GM18507 (cell line): ENCODE results near the gene DISC1.
"Not testable (repeated sequence)": the region's sequence is repeated elsewhere in the genome, so short reads cannot be mapped to it uniquely, and the experiment has no call there.

Source experiments
- DNase-seq: peaks from one replicate; pipeline ENCODE4 v3.0.0; 2011; ENCODE audit warnings: low read depth; ENCODE audit not compliant: insufficient read length; ENCODE audit errors: extremely low spot score
- FAIRE-seq: peaks from 2 replicates; lab custom pipeline; 2011; peaks lifted over from hg19 to GRCh38; lab: Jason Lieb, UNC

DISC1 gene

GRCh38 chr1:231930257-231930947, 303.8 kb downstream of the DISC1 start:
- DNase-seq = no peak
- FAIRE-seq = no peak

DNA sequence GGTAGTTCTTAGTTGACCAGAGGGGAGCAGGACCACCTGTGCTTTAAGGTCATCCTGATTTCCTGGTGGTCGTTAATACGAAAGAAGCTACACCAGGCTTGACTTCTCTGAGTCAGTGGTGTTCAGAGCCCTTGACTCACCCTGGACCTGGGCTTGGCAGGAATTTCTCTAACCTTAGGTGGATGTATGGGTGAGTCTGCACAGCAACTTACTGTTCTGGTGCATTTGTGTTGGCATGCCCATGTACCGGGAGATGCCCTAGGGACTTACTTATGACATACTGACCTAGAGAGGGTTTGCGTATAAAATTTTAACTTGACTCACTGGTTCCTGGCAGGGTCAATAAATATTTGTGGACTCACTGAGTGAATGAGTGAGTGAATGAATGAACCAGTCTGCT, 304.6 kb downstream of the DISC1 start:
- FAIRE-seq = no peak
- DNase-seq = no peak

GRCh38 chr1:231931846-231932454, 305.4 kb downstream of the DISC1 start:
- peak; percentile 42 for FAIRE-seq
- no peak for DNase-seq

- FAIRE-seq = no peak
- DNase-seq = no peak
These were observed 307.4 kb downstream of the DISC1 start for GRCh38 chr1:231933711-231934626.

DNA sequence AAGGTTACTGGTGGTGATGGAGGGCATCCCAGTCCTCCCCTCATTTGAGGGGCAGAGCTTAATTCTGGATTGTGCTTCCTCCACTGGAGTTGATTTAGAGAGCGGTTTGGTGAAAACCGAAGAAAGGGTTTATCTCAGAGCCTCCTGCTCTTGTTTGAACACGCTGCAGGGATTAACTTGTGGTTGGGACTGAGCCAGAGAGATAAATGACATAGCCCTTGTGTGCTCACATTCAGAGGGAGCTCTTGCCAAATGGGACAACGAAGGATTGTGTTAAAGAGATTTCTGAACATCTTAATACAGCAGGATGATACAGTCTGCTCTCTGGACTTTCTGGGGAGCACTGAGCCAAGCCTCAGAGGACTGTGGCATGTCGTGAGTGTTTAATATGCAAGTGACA, 308.2 kb downstream of the DISC1 start:
- DNase-seq = no peak
- no peak for FAIRE-seq

DNA sequence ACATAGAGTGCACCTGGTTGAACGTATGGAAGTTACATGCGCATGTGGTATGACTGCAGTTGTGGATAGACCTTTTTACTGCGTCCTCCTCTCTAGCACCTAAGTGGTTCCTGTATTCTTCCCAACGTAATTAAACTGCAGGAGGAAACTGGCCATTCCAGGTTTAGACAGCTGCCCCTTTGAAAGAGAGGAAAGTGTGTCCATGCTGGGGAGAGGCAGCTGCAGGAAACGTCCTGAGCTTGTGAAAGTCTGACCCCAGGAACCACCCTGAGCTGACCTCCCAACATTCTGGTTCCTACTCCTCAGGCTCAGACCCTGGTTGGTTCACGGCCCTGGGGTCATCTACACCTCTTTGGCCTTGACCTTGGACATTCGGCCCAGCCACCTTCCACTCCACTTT, 309.3 kb downstream of the DISC1 start:
- FAIRE-seq (no peak), DNase-seq (no peak)

DNA sequence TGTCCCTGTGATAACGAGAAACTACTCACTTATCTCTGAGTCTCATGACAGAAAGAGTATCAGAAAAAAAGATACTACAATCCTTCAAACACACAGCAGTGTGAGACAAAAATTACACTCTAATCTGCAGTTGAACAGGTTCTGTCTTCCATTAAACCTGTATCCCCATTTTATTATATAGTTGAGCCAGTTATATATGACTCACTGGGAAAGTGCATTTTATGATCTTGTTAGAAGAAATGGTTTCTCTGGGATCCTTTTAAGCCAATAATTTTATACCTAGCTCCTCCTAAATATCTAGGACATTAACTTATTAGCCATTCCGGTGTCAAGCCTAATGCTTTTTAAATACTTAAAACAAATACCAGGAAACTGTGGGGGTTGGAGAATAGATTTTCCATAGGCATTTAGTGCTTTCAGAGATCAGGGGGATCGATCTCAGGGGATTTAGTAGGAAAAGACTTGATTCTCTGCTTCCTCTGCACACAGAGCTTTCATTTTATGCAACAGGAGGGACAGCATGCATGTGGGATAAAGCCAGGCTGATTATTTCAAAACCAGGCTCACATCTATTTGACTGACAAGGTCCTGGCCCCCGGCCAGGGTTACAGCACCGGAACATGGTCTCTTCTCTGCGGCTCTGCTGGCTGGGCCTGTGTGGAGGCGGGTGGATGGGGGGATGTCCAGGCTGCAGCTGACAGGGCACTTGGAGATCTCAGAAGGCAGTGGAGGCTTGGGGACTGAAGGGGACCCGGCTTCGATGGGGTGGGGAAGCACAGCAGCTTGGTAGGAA, 310.6 kb downstream of the DISC1 start:
- no peak for DNase-seq
- FAIRE-seq = no peak

DNA sequence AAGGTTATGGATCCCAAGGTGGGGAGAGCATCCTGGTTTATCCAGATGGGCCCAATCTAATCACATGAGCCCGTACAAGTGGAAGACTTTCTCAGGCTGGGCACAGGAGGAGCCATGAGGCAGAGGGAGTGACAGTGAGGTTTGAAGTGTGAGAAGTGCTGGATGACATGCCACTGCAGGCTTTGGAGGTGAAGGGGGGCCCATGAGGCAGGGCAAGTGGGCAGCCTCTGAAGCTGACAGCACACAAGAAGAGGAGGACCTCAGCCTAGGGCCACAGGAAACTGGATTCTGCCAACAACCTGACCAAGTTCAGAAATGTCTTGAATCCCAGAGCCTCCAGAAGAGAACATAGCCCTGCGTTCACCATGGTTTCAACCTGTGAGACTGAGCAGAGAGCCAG, 311.6 kb downstream of the DISC1 start:
- FAIRE-seq = no peak

GRCh38 chr1:231938711-231939110, 312.1 kb downstream of the DISC1 start:
- FAIRE-seq = no peak
- DNase-seq = no peak

More for the DNA sequence above, 311.6 kb downstream of the DISC1 start:
- no peak for DNase-seq

- no peak for FAIRE-seq
- DNase-seq = no peak
These were observed 312.5 kb downstream of the DISC1 start for GRCh38 chr1:231939118-231939517.

DNA sequence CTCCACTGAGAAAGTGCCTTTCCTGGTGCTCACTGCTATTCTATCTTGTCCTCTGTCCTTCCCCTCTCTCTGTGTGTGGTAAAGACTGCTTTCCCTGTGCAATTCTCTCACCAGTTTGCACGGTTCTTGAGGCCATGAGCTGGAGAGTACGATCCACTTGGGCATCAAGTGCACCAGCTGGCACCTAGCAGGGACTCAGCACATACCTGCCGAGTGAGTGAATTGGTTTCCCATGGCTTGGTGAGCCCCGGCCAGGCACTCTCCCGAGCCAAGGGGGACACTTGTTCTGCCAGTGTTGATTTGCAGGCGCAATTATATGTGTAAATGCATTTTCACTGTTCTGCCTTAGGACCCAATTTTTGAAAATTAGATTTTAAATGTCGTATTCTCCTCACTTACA, 313.5 kb downstream of the DISC1 start:
- no peak for FAIRE-seq
- no peak for DNase-seq

DNA sequence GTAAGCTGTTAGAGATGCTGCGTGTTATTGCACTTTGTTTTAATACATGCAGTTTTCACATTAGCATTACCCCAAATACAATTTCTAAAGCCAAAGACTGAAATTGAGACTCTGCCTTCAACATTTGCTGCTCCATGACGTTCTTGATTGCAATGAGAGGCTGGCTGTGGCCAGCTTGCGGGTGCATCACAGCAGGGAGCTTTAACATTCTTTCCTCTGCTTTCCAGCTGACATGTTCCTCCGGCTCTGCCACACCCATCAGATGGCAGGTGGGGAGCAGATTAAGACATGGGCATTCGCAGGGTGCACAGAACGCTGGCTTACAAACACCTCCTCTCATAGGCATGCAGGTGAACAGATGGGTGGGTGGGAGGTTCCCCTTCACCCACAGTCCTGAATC, 314.1 kb downstream of the DISC1 start:
- no peak for DNase-seq
- no peak for FAIRE-seq

- FAIRE-seq = no peak
- DNase-seq = no peak
These were observed 316.5 kb downstream of the DISC1 start for GRCh38 chr1:231943084-231943483.

DNA sequence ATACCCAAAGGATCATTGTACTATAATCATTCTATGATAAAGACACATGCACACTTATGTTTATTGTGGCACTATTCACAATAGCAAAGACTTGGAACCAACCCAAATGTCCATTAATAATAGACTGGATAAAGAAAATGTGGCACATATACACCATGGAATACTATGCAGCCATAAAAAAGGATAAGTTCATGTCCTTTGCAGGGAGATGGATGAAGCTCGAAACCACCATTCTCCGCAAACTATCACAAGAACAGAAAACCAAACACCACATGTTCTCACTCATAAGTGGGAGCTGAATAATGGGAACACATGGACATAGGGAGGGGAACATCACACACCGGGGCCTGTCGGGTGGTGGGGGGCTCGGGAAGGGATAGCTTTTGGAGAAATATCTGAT, 321.5 kb downstream of the DISC1 start:
- not testable (repeated sequence) for DNase-seq, FAIRE-seq

DNA sequence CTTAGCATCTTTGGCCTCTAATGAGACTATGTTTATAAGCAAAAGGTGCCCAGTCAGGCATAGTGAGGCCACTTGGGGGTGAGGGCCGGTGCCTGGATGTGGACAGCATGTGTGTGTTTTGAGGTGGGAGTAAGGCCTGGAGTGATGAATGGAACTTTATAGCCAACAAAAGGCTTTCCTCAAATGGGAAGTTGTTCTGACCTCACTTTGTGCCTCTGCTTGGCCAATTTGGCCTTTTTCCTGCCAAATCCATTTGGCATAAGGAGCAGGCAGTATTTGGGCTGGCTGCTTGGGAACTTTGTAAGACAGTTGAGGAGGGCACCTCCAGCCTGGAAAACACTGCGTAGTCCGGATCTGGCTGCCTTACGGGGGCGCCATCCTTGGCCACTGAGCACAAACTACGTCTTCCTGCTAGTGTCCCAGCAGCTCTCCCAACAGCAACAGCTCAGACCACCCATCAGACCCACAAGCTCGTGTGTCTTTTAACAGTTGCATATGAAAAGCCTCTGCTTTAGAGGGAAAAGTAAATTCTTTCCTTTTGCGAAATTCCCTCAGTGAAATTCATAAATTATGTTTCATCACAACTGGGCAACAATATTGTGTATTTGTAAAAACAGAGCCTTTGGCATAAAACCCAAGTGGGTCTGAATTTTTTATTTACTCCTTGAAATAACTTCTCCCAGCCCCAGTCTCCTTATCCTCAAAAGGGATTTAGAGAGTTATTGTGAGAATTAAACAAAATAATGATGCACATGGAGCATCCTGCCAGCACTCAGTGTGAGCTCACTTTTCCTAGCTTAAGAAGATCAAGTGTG, 322.9 kb downstream of the DISC1 start:
- FAIRE-seq (no peak), DNase-seq (no peak)

- DNase-seq (no peak), FAIRE-seq (no peak)
These were observed 323.9 kb downstream of the DISC1 start for GRCh38 chr1:231950331-231951128.

- DNase-seq (no peak), FAIRE-seq (no peak)
These were observed 324.8 kb downstream of the DISC1 start for GRCh38 chr1:231951374-231951773.

- DNase-seq (no peak), FAIRE-seq (no peak)
These were observed 325.6 kb downstream of the DISC1 start for GRCh38 chr1:231952154-231952553.
